H1 (cell line): ENCODE results near the gene ZNF200. TPM values are rescaled to one million over a fixed set of nuclear protein-coding genes. Genes with fewer than 3 reads are reported as not detected.

ENCODE experiments used
- CBX8 ChIP-seq: fragments of 300-800, 300-1000 bp; sonication (generic); IDR thresholded peaks from 2 replicates; pipeline ENCODE4 v1.7.1; 2016; ENCODE audit warnings: low read depth, low read length, borderline replicate concordance
- CHD7 ChIP-seq: fragments of 300-600 bp; sonication (generic); IDR thresholded peaks from 2 replicates; pipeline ENCODE4 v1.7.1; 2012; ENCODE audit warnings: low read length, moderate library complexity, mild to moderate bottlenecking, inconsistent platforms; ENCODE audit not compliant: insufficient replicate concordance
- CREB1 ChIP-seq: IDR thresholded peaks from 2 replicates; pipeline ENCODE4 v1.6.1; 2012; ENCODE audit warnings: inconsistent platforms
- CTBP2 ChIP-seq: IDR thresholded peaks from 2 replicates; pipeline ENCODE4 v1.7.0; 2011; ENCODE audit warnings: borderline replicate concordance, mild to moderate bottlenecking, moderate library complexity, mixed read lengths, low read length; ENCODE audit not compliant: insufficient read depth, insufficient read length
- EP300 ChIP-seq, 2 experiments: IDR thresholded peaks; 1 replicate in 1 of 2; 2 replicates in 1 of 2; pipeline ENCODE4 v1.6.1; 2011 to 2012; ENCODE audit warnings: low read depth in 2 of 2, low read length in 2 of 2, mild to moderate bottlenecking in 2 of 2, borderline replicate concordance in 1 of 2, inconsistent platforms in 1 of 2, moderate library complexity in 1 of 2
- JUND ChIP-seq: IDR thresholded peaks from 2 replicates; pipeline ENCODE4 v1.6.1; 2011; ENCODE audit warnings: mild to moderate bottlenecking, improper control_type of control experiment, low read length
- POLR2AphosphoS5 ChIP-seq: IDR thresholded peaks from 2 replicates; pipeline ENCODE4 v1.6.1; 2011; ENCODE audit warnings: low read depth, low read length
- TEAD4 ChIP-seq: IDR thresholded peaks from 2 replicates; pipeline ENCODE4 v1.6.1; 2012; ENCODE audit warnings: low read depth, low read length, inconsistent platforms, mixed read lengths
- polyA plus RNA-seq, 7 experiments: library from polyadenylated mRNA; depleted of rRNA in 3 of 7; stranded (reverse) in 5 of 7; unstranded in 2 of 7; fragments of >200 nt in 5 of 7; fragments of 200-250 nt in 2 of 7; gene quantifications; 1 replicate in 5 of 7; 2 replicates in 1 of 7; 4 replicates in 1 of 7; pipeline versions ENCODE4 v1.2.1 to v1.2.3, GENCODE V29; 2011 to 2013; ENCODE audit warnings: missing spikeins in 2 of 7, mixed read lengths in 2 of 7
- total RNA-seq: library from RNA; stranded (reverse); fragmentation: NEBNext Ultra II Directional; extraction: Animal tissue kit (Norgen Biotek cat#: 25700); gene quantifications from 2 replicates; pipeline ENCODE4 v1.2.1, GENCODE V29; 2021

Gene ZNF200
- total and polyA plus RNA-seq, 2 of the 8 experiments (the other 6 are each of a cell fraction or from before 2014, with no cell fraction given): 2.7 to 9.9 TPM

- TF ChIP-seq CHD7 (no peak), CBX8 (no peak), CREB1 (no peak), JUND (no peak), EP300 (IDR thresholded peaks at IDR 0.05; ENCODE audit: borderline replicate concordance in 1 of 2, low read depth in 2 of 2, low read length in 2 of 2) (no peak), POLR2AphosphoS5 (no peak), CTBP2 (no peak), TEAD4 (no peak)
These were observed 7.8 kb upstream of the ZNF200 start (continued) for GRCh38 chr16:3242709-3243108.
